ENCODE measurements around the gene CELF2. TPM values are rescaled to one million over a fixed set of nuclear protein-coding genes. Genes with fewer than 3 reads are reported as not detected.

CELF2 gene
- total RNA-seq, 2 experiments from 2014 or later, result 197 to 205 TPM

DNA sequence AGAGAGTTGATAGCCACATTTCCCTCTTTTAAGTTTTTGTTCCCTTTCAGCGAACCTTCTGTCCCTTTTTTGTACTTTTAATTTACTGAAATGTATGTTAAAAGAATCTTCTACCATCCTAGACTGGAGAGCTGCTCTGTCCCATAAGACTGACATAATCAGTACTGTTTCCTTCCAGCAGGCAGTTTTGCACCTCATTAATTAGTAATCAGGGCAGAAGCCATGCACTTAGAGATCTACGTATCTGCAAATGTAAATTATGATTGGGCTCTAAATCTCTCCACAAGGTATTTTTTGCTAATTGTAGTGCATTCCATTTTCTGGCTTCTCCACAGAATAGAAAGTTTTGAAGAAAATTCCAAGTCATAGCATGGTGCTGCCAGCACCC is 232.1 kb downstream of the CELF2 start:
- Mint-ChIP-seq H3K9me3 (no peaks in the 10 kb centered on the region), H3K27ac (peak overlapping the region; percentile 52), H3K4me3 (no peak overlapping the region), H3K27me3 (no peaks in the 10 kb centered on the region), H3K36me3 (ENCODE audit: low read depth) (peaks cover 47% of the 10 kb centered on the region), H3K4me1 (ENCODE audit: low read depth) (peaks cover 51% of the 10 kb centered on the region)
- Histone ChIP-seq H3K36me3 (ENCODE audit: insufficient read depth, low read length) (peaks cover 93% of the 10 kb centered on the region), H3K9me3 (ENCODE audit: control insufficient read depth in 1 of 2, insufficient read depth in 1 of 2, low read length in 2 of 2) (no peaks in the 10 kb centered on the region), H3K4me1 (ENCODE audit: insufficient read depth, low read length) (peaks cover 38% of the 10 kb centered on the region), H3K27me3 (ENCODE audit: control insufficient read depth in 1 of 2, insufficient read depth in 2 of 2, low read length in 2 of 2) (no peaks in the 10 kb centered on the region), H3K4me3 (ENCODE audit: low read length) (no peak overlapping the region), H3K27ac (ENCODE audit: low read depth in 1 of 2, low read length in 2 of 2) (no peak overlapping the region)
- ATAC-seq (ENCODE audit: poor library complexity), result no peak
- intact Hi-C loops (cut with DNase I, micrococcal nuclease), result no loop called here
- no peak for DNase-seq
- TF ChIP-seq, protein P1, sequence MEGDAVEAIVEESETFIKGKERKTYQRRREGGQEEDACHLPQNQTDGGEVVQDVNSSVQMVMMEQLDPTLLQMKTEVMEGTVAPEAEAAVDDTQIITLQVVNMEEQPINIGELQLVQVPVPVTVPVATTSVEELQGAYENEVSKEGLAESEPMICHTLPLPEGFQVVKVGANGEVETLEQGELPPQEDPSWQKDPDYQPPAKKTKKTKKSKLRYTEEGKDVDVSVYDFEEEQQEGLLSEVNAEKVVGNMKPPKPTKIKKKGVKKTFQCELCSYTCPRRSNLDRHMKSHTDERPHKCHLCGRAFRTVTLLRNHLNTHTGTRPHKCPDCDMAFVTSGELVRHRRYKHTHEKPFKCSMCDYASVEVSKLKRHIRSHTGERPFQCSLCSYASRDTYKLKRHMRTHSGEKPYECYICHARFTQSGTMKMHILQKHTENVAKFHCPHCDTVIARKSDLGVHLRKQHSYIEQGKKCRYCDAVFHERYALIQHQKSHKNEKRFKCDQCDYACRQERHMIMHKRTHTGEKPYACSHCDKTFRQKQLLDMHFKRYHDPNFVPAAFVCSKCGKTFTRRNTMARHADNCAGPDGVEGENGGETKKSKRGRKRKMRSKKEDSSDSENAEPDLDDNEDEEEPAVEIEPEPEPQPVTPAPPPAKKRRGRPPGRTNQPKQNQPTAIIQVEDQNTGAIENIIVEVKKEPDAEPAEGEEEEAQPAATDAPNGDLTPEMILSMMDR (IDR thresholded peaks at IDR 0.05), result no peak
- ChIA-PET CTCF (interaction anchor here (1.5 kb wide), 1 partner anchor 15 kb away, joined by 3 read pairs; no protein-coding TSS in a partner anchor), POLR2A (no interaction called here)

DNA sequence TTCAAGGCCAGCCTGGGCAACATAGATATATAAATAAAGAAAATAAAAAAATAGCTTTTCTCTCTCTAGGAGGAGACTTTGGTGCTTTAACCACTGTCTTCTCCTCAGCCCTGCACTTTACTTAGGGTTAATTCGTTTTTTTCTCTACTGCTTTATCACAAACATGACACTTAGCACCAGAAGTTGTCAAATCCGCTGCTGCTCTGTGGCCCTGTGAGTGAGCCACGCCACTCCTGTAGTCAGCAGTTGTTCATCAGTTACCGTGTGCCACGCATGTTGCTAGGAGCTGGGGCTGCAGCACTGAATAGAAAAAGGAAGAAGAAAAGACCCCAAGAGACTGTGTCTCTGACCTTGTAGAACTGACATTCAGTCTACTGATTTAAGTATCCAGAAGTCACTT is 232.6 kb downstream of the CELF2 start:
- Mint-ChIP-seq H3K4me1 (ENCODE audit: low read depth) (peaks cover 56% of the 10 kb centered on the region), H3K9me3 (no peaks in the 10 kb centered on the region), H3K27ac (peak overlapping the region; percentile 52), H3K27me3 (no peaks in the 10 kb centered on the region), H3K36me3 (ENCODE audit: low read depth) (peaks cover 47% of the 10 kb centered on the region), H3K4me3 (no peak overlapping the region)
- CTCF ChIA-PET, result interaction anchor here (1.5 kb wide), 1 partner anchor 15 kb away, joined by 3 read pairs; no protein-coding TSS in a partner anchor
- Histone ChIP-seq H3K4me1 (ENCODE audit: insufficient read depth, low read length) (peaks cover 41% of the 10 kb centered on the region), H3K27me3 (ENCODE audit: control insufficient read depth in 1 of 2, insufficient read depth in 2 of 2, low read length in 2 of 2) (no peaks in the 10 kb centered on the region), H3K27ac (ENCODE audit: low read depth in 1 of 2, low read length in 2 of 2) (peak overlapping the region in 1 of 2 donors; percentile 1), H3K9me3 (ENCODE audit: control insufficient read depth in 1 of 2, insufficient read depth in 1 of 2, low read length in 2 of 2) (no peaks in the 10 kb centered on the region), H3K4me3 (ENCODE audit: low read length) (no peak overlapping the region), H3K36me3 (ENCODE audit: insufficient read depth, low read length) (peaks cover 96% of the 10 kb centered on the region)
- TF ChIP-seq, protein P1 (IDR thresholded peaks at IDR 0.05), result no peak
- ATAC-seq (ENCODE audit: poor library complexity) (no peak), DNase-seq (no peak)
- intact Hi-C loops (cut with DNase I, micrococcal nuclease), result no loop called here
- POLR2A ChIA-PET, result no interaction called here

GRCh38 chr10:11252887-11253286 is 235.2 kb downstream of the CELF2 start:
- H3K27me3 Mint-ChIP-seq, result no peaks in the 10 kb centered on the region
- peak overlapping the region; percentile 93 for H3K27ac Mint-ChIP-seq
- H3K4me1 Mint-ChIP-seq (ENCODE audit: low read depth), result peaks cover 81% of the 10 kb centered on the region
- peaks cover 96% of the 10 kb centered on the region for H3K36me3 ChIP-seq (ENCODE audit: insufficient read depth, low read length)
- DNase-seq (no peak), ATAC-seq (ENCODE audit: poor library complexity) (no peak)
- no peak overlapping the region for H3K27ac ChIP-seq (ENCODE audit: low read depth in 1 of 2, low read length in 2 of 2)
- H3K4me3 Mint-ChIP-seq, result no peak overlapping the region
- TF ChIP-seq, protein P1 (IDR thresholded peaks at IDR 0.05), result no peak
- no peaks in the 10 kb centered on the region for H3K27me3 ChIP-seq (ENCODE audit: control insufficient read depth in 1 of 2, insufficient read depth in 2 of 2, low read length in 2 of 2)
- no peak overlapping the region for H3K4me3 ChIP-seq (ENCODE audit: low read length)
- H3K36me3 Mint-ChIP-seq (ENCODE audit: low read depth), result peaks cover 47% of the 10 kb centered on the region
- peaks cover 35% of the 10 kb centered on the region for H3K4me1 ChIP-seq (ENCODE audit: insufficient read depth, low read length)
- CTCF ChIA-PET, result no interaction called here
- intact Hi-C loops (cut with DNase I, micrococcal nuclease), result no loop called here
- POLR2A ChIA-PET, result interaction anchor here (1.0 kb wide), 1 partner anchor 14 kb away, joined by 3 read pairs; no protein-coding TSS in a partner anchor
- no peaks in the 10 kb centered on the region for H3K9me3 ChIP-seq (ENCODE audit: control insufficient read depth in 1 of 2, insufficient read depth in 1 of 2, low read length in 2 of 2)
- H3K9me3 Mint-ChIP-seq, result no peaks in the 10 kb centered on the region
